ENCODE measurements around the gene POLR3B.
"Not testable (repeated sequence)": the region's sequence is repeated elsewhere in the genome, so short reads cannot be mapped to it uniquely, and the experiment has no call there.

POLR3B gene

DNA sequence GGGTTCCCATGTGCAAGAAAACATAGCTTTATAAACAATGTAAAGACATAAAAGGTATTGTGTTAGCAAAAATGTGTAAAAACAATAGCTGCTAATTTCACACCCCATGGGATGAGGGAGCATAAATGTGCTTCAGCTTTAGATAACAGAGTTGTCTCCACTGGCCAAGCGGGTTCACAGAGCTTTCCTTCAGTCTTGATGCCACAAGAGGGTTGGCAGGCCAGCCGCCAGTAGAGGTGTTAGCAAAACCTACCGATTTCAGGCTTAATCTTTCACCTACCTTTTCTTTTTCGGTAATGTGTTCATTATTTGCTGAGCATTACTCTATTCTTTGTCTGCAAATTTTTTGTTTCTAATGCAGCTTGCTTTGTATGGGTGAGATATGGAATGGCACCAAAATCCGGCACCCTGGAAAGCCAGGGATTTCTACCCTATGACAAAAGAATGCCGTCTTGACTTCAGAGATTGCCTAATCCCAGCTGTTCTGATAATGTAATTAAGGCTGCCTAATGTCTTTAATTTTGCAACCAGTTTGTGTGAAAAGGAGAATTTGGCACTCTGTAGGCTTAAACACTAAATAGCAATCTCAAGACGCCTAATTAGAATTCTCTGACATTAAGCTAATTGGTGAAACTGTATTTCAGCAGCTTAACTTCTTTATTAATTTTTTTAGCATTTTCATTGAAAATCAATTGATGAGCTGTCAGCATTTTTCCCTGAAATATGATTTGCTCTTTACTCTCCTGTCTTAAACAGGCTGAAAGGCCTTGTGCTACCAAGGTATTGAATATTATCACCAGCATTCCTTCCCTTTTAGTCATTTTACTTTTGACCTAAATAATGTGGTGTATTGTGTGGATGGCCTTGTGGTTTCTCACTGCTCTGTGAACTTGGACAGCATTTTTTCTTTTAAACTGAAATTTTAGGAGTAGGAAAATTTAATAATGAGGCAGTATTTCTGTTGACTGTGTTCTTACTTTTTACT lies 60.7 kb downstream of the POLR3B start:
- DNase-seq: no peak

DNA sequence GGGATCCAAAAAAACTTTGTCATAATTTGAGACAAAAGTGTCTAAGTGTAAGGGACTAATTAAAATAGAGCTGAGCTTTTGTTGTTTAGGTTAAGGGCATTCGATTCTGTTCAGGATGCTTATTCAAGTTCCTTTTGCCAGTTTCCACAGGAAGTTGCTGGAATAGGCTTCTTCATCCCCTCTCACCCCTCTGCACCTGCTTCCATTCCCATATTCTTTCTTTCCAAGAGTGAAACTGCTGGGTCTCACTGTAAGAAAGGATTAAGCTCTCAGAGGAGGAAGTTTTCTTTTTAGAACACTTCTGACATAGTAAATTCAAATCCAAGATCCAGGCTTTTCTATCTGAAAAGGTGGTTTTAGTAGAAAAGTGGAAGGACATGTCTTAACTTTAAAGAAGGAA lies 61.4 kb downstream of the POLR3B start:
- no peak for DNase-seq

DNA sequence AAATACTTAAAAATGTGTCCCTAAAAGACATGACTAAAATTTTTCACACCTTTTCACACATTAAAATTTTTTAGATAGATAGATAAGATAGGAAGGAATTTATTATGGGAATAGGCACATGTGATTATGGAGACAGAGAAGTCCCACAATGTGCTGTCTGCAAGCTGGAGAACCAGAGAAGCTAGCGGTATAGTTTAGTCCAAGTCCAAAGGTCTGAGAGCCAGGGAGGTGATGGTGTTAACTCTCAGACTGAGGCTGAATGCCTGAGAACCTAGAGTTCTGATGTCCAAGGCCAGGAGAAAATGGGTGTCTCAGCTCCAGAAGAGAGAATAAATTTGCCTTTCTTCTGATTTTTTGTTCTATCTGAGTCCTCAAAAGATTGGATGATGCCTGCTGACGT lies 65.7 kb downstream of the POLR3B start:
- DNase-seq: no peak

DNA sequence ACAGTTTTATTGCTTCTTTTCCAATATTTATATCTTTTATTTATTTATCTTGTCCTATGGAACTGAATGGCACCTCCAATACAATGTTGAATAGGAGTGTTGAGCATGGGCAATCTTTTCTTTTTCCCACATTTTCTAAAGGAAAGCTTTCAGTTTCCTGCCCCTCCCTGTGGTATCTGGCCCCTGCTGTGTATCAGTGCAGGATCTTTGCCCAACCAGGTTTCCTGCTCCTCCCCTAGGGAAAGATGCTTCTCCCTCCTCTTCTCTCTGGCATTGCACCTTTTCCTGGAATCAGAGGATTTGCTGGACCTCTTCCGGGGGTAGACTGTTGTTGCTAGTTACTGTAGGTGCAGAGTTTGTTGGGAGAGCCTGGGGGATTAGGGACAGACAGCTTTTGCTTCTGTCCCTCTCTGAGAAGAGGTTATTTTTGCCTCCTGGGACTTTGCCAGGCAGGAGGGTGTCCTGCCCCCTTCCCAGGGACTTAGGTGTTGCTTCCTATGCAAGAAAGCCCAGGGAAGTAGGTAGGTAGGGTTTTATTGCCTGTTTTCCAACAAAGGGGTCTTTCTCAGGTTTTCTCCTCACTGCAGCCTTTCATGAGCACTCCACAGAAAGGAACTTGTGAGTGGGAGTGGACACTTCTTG lies 67.6 kb downstream of the POLR3B start:
- no peak for DNase-seq

DNA sequence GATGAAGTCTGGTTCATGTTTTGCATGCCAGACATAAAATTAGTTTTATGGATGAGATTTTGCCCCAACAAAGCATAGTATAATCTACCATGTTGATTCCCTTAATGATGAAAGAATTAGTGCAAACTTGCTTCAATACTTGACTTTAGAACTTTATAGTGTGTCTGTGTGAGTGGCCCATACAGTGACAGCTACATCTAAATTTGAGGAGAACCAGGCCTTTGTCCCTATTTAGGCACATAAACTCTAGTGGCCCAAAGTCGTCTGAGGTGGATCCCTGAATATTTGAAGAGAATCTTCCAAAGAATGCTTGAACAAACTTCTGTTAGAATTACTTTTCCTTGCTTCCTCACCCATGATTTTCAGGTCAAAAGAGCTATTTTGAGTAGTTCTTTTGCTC lies 70.4 kb downstream of the POLR3B start:
- no peak for DNase-seq

DNA sequence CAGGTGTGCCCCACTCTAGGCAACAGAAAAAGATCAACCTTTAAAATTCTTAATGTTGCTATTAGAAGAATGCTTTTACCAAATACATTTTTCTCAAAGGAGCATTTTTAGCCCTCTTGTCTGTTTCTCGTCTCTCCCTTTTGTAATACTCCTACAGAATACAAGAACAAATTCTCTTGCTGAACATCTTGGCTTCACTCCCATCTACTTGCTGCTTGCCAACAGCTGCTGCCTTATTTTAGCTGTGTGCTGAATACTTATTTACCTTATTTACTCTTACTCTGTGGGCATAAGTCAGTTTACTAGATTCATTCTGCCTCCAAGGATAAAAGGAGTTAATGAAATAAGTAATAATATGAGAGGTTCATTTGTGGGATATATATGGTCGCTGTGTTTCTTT lies 70.8 kb downstream of the POLR3B start:
- no peak for DNase-seq

DNA sequence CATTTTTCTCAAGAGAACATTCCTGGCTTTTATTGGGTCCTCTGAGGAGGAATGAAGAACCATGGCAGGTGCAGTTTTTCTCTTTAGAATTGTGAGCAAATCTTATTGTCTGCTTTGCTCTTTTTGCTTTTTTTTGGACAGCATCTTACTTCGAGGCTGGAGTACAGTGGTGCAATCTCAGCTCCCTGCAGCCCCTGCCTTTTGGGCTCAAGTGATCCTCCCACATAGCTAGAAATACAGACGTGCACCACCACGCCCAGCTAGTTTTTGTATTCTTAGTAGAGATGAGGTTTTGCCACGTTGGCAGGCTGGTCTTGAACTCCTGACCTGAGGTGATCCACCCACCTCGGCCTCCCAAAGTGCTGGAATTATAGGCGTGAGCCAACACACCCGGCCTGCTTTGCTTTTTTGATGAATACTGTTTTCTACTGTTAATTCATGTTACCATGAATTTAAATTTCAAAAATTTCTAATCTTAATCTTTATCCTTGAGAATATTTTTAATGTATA lies 71.5 kb downstream of the POLR3B start:
- no peak for DNase-seq

DNA sequence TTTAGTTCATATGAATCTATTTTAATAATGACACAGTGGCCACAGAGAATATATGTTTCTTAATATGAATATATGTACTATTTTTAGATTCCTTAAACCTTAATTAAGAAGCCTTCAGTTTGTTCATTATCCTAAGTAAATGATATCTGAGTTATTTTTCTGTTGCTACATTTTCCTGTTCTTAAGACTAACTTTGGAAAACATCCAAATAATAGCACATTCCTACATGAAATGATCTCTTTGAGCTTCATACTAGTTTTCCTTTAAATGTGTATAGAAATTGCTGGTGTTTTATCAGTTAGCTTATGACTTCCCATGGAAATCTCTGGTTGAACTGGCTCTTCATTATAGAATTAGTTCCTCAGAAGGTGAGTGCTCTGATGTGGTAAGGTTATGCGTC lies 72.1 kb downstream of the POLR3B start:
- no peak for DNase-seq

DNA sequence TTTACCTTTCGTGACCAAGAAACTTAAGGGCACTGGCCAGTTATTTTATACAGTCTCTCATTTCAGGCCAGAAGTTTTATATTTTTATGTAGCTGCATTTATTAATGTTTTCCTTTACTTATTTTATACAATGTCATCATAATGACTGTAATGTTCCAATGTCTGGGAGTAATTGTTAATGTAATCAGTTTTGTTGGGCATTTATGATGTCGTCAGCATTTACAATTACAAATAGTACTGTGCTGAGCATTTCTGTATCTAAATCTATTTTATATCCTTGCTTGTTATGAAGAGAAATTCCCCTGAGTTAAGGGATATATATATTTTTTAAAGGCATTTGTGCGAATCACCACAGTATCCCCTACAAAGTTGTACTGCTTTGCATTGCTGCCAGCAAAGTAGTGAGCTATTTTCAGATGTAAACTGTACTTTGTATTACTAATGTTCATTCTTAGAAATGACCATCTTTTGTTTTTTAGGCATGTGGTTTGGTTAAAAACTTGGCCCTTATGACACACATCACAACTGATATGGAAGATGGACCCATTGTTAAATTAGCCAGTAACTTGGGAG lies 74.4 kb downstream of the POLR3B start:
- no peak for DNase-seq

DNA sequence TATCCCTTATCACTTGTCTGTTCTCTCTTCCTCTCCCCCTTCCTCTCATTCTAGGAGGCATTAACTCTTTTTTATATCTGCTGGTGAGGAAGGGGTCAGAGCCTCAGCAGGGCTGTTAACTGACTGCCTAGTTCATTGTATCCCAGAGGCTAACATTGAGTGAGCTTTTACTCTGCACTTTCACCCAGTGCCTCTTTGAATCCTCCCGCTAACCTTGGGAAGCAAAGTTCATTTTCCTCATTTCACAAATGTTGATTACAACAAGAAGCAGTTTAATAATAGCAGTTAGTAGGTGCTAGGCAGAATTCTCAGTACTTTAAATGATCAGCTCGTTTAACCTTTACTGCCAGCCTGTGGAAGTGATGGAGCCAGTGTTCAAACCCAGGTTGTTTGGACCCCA lies 75.5 kb downstream of the POLR3B start:
- DNase-seq: no peak

DNA sequence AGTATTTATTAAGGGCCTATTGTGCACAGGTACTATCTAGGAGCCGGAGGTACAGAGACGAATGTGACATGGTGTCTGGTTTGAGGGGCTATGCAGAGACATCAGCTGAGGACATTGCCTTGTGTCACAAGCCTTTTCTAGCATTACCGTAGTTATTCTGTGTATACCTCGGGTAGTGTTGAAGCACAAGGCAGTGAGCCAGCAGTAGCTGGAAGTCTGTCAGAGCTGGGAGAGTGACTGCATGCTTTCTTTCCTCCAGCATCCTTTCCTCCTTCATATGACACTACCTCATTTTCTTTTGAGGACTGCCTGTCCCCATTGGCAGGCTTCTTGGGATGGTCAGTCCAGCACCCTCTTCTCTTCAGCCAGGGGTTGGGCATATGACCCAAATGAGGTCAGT lies 77.0 kb downstream of the POLR3B start:
- no peak for DNase-seq

DNA sequence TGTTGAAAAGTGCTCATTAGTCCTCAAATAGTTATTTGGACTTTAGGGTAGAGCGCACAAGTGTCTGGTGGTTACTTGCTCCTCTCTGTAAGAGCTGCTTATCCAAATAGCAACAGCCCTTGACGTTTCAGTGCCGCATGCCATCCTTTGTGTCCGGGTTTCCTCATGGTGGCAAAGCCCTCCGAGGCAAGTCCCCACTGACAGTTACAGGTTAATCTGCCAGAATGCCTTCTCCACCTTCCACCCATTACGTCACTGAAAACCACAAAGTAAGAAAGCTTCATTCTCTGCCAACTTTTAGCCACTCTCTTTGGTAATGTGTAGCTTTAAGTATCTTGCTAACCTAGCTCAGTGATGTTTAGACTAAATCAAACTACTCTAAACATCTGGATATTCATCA lies 78.6 kb downstream of the POLR3B start:
- no peak for DNase-seq

DNA sequence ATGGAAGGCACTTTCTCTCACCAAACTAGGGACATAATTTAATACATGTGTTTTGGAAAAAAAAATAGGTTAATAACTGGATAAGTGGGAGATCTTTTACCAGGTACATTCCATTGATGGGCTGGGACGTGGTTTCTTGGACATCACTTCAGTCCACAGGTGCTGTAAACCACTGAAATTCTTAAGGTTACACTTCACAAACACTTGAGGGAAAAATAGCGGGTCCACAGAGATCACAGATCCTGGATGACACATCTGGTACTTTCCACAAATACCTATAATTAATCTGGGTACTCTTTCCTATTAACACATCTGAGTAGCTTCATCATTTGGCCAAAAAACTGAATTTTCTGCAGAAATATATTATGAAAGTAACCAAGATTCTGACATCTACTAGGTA lies 85.0 kb downstream of the POLR3B start:
- no peak for DNase-seq

DNA sequence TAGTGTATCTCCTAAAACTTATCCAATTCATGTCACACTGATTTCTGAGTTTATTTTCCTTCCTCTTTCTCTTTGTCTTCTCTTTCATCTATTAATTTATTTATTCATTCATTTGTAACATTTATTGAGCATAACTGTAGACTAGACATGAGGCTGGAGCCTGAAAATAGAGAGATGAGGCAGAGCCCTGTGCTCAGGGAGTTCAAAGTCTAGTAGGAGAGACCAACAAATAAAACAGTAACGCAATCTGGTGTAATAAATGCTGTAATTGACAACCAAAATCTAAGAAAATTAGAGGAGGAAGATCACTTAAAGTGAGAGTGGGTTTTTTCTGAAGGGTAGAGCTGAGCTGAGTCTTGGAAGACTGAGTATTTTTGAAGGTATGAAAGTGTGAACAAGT lies 87.5 kb downstream of the POLR3B start:
- DNase-seq: no peak

DNA sequence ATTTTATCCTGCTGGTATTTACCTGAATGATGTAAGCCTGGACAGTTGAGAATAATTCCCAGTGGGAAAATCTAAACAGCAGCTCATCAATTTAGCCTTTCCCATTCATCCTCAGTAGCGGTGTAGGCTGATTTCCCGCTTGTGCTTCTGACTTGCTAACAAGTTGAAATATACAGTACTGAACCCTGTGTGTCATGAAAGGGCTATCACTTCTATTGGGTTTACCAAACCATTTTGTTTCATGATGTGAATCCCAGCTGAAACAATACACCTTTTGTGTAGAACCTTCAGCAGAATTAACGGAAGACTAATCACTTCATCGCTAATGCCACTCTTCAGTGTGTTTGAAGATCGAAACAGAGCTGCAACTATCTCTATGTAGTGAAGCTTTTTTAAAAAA lies 88.4 kb downstream of the POLR3B start:
- no peak for DNase-seq

DNA sequence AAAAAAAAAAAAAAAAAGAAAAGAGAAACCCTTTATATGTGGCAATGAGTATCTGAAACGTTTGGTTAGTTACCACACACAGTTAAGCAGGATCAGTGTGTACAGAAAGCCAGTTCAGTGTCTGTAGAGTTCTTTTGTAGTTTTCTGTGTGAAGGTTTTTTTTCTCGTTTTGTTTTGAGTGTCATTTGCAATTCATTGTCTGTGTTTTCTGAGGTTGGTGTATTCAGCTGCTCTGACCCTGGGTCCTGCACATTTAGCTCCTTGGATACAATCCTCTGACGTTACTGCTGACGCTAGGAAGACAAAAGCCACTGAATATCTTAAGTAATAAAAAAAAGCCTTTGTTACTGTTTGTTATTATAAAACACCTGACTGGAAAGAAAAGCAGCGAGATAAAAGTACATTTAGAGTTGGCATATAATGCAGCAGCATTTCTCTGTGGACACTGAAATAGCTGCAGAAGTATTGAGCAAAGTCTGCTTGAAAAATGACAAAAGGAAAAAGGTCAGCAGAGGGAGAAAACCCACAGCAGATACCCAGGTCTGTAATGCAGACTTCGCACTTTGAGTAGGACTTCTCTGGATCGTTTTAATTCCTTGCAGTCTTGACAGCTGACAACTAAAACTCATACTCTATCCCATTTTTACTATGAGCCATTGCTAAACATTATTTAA lies 89.0 kb downstream of the POLR3B start:
- DNase-seq: peak; percentile 70

DNA sequence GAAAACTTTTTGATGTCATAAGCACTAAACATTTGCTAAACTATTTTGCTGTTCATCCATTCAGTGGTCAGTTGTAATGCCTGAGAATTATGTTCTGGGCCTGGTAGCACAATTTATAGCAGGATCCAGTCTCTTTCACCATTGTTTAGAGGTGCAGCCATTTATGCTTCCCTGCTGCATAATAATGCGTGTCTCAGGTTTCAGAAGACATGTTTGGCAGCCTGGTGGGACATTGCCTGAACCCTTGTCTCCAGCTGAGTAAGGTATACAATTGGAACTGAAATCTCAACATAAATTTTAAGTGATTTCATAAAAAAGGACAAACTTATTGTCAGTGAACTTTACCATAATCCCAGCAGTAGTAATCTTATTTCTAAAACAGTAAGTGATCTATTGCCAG lies 94.8 kb downstream of the POLR3B start:
- no peak for DNase-seq

DNA sequence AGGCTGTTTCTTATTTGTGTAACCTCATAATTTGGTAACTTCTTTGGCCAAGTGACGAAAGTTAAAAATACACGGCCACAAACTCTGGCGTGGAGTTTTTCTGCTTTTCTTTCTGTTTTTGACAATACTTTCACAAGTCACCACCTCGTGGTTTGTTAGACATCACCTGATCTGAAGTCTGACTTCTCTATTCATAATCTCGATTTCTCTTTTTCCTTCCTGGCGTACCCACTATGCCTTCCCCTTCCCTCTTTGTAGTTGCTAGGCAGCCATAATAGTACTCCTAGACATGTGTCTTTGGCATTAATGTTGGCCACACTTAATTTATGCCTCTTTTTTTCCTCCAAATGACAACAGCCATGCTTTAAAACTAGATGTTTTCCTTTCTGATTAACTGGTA lies 97.6 kb downstream of the POLR3B start:
- no peak for DNase-seq

DNA sequence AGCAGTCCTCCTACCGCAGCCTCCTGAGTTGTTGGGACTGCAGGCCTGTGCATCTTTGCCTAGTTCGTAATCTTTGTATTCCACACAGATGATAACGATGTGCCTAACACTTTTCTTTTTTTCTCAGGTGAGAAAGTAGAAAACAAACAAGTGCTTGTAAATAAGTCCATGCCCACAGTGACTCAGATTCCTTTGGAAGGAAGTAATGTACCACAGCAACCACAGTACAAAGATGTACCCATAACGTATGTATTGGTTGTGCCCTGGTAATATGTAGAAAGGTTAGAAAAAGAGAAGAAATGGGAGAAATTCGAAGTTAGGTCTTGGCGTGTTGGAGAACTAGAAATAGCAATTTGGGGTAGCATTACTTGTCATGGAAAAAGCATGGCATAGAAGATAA lies 101.6 kb downstream of the POLR3B start:
- no peak for DNase-seq

DNA sequence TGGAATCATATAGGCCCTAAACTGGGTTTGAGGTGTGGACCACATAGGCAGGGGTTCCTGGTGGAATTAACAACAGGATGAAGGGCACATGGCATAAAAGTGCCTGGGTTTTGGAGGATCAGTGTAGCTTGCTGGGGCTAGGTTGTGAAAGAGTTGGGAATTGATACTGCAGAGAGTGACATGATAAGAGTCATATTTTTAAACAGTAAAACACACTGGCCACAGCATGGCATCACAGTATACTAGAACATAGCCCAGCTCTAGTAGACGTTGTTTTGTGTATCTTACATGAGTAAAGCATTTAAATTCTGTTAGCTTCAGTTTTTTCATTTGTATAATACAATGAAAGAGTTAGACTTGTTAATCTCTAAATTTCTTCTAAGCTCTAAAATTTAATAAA lies 102.0 kb downstream of the POLR3B start:
- DNase-seq: no peak

DNA sequence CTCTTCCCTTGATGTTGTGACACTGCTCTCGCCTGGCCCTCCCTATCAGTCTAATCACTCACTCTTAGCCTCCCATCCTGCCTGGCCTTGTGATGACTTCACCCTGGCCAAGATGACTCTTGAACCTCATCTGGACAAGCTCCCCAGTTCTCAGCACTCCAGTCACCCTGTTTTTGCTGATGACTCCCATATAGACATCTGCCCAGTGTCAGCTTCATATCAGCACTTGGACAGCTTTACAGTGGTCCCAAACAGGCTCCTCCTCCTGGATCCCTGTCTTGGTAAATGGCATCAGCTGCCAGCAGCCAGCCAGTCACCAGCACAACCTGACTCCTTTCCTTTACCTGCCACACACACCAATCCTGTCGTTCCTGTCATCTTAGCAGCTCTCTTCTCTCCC lies 104.2 kb downstream of the POLR3B start:
- DNase-seq: no peak

DNA sequence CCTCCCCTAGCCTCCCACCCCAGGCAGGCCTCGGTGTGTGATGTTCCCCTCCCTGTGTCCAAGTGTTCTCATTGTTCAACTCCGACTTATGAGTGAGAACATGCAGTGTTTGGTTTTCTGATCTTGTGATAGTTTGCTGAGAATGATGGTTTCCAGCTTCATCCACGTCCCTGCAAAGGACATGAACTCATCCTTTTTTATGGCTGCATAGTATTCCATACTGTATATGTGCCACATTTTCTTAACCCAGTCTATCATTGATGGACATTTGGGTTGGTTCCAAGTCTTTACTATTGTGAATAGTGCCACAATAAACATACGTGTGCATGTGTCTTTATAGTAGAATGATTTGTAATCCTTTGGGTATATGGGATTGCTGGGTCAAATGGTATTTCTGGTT lies 108.1 kb downstream of the POLR3B start:
- DNase-seq: not testable (repeated sequence)

DNA sequence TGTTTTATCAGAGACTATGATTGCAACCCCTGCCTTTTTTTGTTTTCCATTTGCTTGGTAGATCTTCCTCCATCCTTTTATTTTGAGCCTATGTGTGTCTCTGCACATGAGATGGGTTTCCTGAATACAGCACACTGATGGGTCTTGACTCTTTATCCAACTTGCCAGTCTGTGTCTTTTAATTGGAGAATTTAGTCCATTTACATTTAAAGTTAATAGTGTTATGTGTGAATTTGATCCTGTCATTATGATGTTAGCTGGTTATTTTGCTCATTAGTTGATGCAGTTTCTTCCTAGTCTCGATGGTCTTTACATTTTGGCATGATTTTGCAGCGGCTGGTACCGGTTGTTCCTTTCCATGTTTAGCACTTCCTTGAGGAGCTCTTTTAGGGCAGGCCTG lies 118.1 kb downstream of the POLR3B start:
- DNase-seq: not testable (repeated sequence)

All from NCI-H1436 treated with DMSO at 0.1 percent for 48 hours (cell line).